Stimulated activated CD8-positive, alpha-beta memory T cell treated with anti-CD3 and anti-CD28 coated beads, Interleukin-12 subunit alpha, Interleukin-12 subunit beta, amount 100 ng/mL, for 24 hours (primary cell): Measurements from ENCODE around the gene LCE2D.
"Not testable (repeated sequence)": the region's sequence is repeated elsewhere in the genome, so short reads cannot be mapped to it uniquely, and the experiment has no call there.

Experiments used
- DNase-seq: peaks from one replicate; pipeline ENCODE4 v3.0.0-alpha.2; 2020; ENCODE audit errors: extremely low read depth

Gene LCE2D

GRCh38 chr1:152663098-152663497, at the start of gene LCE2D:
TSS of gene LCE2D (plus strand) at chr1:152663380. CDS start at chr1:152664106, 726 bp downstream.
- no peak for DNase-seq

- DNase-seq: no peak
These were observed 49.7 kb upstream of the LCE2D start, which contains the start of gene LCE3B for GRCh38 chr1:152613511-152613910. TSS of gene LCE3B (plus strand) at chr1:152613811. CDS start at chr1:152613811, 0 bp downstream.

- no peak for DNase-seq
These were observed 41.2 kb upstream of the LCE2D start for GRCh38 chr1:152621993-152622392.

DNA sequence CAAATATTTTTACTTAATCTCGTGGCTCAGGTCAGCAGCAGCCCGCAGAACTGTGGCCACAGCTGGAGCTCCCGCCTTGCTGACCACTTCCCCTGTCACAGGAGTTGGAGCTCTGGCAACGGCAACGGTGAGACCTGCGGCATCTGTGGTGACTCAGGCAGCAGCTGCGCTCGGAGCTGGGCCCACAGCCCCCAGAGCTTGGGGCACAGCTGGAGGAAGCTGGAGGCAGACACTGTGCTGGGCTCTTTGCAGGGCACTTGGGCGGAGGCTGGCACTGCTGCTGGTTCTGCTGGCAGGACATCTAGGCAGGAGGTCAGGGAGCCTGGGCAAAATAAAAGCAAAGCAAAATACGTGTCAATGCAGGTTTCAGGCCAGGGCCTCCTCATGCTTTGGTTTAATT, 40.4 kb upstream of the LCE2D start, which contains the start of gene LCE3A:
Gene LCE3A, minus strand, starts transcription at position 301 of the 400 bp plus-strand sequence. Its CDS starts 0 bp downstream, at position 301.
- no peak for DNase-seq

DNA sequence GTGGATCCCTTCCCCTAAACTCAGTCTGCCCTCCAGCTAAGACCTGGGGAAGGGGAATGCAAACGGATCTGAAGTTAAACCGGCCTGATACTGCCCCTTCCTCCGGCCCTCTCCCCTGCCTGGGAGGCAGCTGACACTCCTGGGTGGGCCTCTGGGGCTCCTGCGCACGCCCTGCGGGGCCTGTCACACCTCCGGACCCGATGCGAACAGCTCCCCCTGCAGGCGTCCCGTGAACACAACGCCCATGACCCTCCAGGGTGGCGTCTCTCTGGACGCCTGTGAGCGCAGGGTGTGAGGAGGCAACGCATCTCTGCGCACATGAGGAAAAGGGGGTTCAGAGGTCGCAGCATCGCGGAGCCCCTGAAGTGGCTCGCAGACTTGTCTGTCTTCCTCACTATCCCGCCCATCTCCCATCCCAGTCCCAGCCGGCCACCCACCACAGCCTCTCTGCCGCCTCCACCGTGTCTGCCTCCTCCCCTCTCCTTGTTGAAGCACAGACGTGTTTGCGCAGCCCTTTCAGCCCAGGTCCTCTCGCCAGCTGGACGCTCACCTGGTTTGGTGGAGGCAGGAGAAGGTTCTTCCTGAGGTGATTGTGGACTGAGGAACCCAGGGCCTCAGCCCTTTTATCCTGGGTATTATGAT, 39.9 kb upstream of the LCE2D start:
- DNase-seq: no peak

DNA sequence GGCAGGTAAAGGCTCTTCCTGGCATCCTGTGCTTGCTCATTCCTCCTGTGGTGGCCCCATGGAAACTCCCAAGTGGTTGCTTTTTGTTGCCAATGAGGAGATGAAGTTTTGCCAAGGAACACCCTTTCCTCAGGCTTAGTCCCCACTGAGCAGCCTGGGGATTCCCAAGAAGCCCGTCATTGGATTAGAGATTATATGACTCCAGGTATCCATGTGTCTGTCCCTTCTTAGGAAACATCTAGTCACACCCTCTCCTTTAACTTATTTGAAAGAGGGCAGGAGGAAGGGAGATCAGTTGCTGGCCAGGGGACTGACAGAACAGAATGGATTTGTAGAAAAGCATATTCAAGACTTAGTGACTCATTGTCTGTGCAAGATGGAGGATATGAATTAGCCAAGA, 36.4 kb upstream of the LCE2D start:
- DNase-seq: no peak

DNA sequence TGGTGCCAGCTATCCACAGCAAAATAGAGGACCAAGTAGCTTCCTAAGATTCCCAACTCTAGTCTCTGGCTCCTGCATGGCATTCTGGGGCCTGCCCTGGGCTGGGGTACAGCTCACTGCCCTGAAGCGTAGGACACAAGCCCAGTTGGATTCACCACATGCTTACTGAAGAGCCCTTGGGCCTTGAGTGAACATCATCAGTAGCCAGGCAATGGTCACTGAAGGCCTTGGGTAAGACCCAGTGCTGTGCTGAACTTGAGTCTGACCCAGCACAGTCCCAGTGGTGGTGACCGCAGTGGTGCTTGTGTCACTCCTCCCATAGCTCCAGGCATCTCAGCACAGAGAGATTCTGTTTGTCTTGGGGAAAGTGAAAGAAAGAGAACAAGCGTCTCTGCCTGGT, 32.6 kb upstream of the LCE2D start:
- no peak for DNase-seq

GRCh38 chr1:152640351-152640750, 22.8 kb upstream of the LCE2D start:
- DNase-seq: no peak

- DNase-seq: no peak
These were observed 19.2 kb upstream of the LCE2D start for GRCh38 chr1:152643945-152644344.

DNA sequence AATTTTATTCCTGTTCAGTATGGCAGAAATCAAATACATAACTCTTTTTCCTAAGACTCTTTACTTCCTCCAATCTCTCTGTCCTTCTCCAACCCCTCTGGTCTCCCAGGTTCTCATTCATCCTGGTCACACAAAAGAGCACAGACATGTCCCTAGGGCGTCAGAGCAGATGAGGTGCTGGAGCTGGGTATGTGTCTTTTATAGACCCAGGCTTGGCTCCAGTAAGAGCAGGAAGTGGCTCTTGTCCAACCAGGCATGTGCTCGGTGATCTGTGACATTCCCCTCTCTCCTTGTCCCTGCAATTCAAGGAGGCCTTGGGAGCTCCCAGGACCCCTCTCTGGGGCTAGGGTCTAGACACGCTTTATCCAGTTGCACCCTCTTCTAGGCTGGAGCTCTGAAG, 18.0 kb upstream of the LCE2D start:
- DNase-seq: no peak

GRCh38 chr1:152646656-152647055, 16.5 kb upstream of the LCE2D start:
- DNase-seq: no peak

- DNase-seq: no peak
These were observed 9.1 kb upstream of the LCE2D start for GRCh38 chr1:152654110-152654509.

DNA sequence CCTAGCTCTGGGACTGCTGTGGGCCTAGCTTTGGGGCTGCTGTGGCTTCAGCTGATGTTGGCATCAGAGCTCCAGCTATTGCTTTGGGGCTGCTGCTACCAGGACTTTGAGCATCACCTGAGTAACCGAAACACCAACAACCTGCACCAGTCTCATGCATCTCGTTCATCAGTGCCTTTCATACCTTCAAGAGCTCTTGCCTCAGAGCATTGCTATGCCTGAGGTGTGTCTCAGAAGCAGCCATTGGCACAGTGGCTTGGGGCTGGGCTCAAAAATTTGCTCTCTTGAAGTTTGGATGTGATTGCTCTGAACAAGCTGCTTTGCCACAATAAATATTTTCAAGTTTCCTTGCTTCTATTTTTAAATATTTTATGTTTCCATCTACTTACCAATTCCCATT, 6.7 kb upstream of the LCE2D start:
- no peak for DNase-seq

DNA sequence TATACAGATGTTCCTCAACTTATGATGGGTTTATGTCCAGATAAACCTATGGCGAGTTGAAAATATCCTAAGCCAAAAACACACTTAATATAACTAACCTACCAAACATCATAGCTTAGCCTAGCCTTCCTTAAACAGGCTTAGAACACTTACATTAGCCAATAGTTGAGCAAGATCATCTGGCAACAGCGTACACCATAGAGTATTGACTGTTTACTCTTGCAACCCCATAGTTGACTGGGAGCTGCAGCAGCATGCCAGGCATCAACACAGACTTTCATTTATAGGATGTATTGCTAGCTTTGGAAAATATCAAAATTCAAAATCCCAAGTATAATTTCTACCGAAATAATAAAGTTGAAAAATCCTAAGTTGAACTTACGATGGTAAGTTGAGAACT, 5.5 kb upstream of the LCE2D start:
- DNase-seq: no peak

DNA sequence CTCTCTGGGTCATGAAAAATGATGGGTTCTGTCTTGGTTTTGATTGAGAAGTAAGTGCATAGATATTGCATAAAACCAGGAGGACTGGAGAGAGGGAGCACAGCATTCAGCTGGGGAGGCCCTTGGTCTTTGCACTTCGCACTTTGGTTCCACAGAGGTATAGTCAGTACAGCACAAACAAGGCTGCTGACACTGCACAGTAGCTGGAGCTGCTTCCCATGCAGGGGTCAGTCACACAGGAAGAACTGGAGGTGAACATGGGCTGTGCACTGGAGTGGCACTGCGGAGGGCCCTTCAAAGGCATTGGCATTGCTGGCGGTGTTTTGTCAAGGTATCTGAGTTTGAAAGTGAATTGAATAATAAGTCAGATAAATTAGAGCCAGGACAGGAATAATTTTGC, 4.5 kb upstream of the LCE2D start:
- DNase-seq: no peak

DNA sequence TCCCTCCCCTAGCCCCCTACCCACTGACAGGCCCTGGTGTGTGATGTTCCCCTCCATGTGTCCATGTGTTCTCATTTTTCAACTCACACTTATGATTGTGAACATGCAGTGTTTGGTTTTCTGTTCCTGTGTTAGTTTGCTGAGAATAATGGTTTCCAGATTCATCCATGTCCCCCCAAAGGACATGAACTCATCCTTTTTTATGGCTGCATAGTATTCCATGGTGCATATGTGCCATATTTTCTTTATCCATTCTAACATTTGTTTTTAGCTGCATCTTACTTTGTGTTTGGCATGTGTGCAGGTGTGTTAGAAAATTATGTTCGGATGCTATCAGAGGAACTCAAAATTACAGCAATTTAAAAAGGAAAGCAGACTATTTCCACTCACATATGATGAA, 3.0 kb downstream of the LCE2D start:
- DNase-seq: not testable (repeated sequence)

DNA sequence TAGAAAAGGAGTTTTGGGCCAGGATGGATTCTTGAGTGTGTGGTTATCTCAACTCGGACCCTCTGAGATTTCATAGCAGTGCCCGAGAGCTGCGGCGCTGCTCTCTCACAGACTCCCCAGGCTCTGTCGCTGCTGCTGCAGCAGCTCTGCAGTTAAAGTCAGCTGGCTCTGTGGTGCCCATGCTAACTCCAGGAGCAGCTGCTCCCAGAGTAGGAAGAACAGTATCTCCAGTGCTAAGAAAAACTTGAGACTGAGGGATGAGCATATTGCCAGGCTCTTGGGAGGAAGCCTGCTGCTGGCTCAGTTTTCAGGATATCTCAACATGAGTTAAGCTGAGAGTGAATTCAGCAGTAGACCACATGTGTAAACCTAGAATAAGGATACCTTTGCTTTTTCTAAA, 4.5 kb downstream of the LCE2D start:
- no peak for DNase-seq

DNA sequence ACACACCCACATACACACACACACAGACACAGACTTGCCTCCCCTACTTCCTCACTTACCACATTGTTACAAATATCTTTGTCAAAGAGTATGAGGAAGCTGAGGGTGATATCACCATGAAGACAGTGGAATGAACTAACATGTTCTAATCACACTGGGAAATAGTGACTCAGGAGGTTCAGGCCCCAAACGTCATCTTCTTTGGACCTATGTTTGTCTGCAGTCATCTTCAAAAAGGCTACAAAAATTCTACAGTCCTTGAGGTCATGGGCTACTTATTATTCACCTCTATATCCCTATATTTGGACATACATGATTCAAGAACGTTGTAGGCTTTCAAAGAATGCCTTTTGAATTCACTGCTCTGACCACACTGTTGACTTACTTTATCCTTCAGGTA, 9.8 kb downstream of the LCE2D start:
- no peak for DNase-seq

DNA sequence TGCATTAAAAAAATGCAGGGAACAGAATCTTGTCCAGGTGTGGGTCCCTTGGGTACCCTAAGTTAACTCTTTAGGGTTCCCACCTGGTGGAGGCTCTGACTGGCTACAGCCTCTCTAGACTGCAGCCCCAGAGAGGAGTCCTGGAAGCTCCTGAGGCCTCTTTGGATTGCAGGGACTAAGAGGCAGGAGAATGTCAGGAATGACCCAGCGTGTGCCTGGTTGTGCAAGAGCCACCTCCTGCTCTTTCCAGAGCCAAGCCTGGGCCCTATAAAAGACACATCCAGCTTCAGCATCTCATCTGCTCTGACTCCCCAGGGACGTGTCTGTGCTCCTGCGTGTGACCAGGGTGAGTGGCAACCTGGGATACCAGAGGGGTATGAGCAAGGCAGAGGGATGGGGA, 11.8 kb downstream of the LCE2D start, which contains the start of gene LCE2C:
Gene LCE2C, plus strand, starts transcription at position 297 of the 400 bp plus-strand sequence. CDS start 737 bp downstream, outside the sequence.
- not testable (repeated sequence) for DNase-seq

DNA sequence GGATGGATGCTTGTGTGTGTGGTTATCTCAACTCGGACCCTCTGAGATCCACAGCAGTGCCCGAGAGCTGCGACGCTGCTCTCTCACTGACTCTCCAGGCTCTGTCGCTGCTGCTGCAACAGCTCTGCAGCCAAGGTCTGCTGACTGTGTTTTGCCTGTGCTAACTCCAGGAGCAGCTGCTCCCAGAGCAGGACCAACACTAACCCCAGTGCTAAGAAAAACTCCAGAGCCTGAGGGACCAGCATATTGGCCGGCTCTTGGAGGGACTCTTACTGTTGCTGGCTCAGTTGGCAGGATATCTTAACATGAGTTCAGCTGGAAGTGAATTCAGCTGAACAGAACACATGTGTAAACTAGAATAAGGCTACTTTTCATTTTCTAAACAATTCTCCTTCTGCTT, 16.3 kb downstream of the LCE2D start:
- no peak for DNase-seq

DNA sequence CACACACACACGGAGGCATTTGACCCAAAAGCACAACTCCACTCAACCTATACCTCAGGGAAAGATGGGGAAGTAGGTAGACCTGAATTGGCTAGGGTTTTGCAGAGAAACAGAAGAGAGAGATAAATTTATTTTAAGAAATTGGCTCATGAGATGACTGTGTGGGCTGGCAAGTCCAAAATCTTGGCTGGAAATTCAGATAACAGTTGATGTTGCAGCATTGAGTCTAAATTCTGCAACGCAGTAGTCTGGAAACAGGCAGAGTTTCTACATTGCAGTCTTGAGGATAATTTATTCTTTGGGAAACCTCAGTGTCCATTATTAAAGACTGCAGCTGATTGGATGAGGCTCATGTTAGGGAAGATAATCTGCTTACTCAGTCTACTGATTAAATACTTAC, 18.4 kb downstream of the LCE2D start:
- DNase-seq: no peak

- DNase-seq: no peak
These were observed 20.7 kb downstream of the LCE2D start for GRCh38 chr1:152683846-152684245.

- DNase-seq: not testable (repeated sequence)
These were observed 22.6 kb downstream of the LCE2D start, which contains the start of gene LCE2B for GRCh38 chr1:152685823-152686222. TSS of gene LCE2B (plus strand) at chr1:152686123. CDS start at chr1:152686844, 721 bp downstream.
